GM12873 (cell line): Measurements from ENCODE around the gene GRIPAP1.

Experiments used
- TF ChIP-seq, protein P1 (sequence below): IDR thresholded peaks from 2 replicates; pipeline ENCODE4 v1.5.1; 2012; ENCODE audit warnings: low read depth, mild to moderate bottlenecking, moderate library complexity, low read length, control low read depth; ENCODE audit not compliant: insufficient read depth; ENCODE audit errors: missing control alignments

GRIPAP1 gene

DNA sequence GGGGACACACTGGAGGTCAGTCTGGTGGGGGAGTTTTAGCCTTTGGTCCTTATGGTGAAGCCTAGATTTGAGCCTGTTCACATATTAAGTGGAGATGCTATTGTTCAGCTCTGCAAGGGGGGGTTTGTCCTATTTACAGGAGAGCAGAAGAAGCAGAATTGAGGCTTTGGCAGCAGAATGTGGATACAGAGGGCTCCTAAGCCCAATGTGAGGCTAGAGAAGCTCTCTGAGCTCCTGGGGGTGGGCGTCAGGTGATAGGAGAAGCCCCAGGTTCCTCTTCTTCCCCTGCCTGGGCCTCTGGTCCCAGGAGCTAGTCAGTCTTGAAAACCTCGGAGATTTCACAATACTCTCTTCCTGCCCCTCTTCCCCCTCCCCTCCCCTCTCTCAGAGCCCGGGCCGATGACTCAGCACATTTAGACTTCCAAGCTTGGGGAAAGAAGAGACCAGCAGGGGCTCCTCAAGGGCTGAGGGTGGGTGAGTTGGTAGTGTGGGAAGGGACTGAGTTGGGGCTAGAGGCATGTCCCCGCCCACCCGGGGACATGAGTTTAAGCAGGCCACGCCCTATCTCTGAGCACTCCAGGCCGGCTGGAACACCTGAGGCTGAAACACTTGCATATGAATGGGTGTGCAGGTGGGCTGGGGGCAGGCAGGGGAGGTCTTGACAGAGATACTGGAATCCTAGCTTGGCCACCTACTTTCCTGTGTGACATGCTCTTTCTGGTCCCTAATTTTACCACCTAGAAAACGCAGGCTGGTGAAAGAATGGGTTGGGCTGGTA lies 37.7 kb upstream of the GRIPAP1 start:
- TF ChIP-seq, protein P1, sequence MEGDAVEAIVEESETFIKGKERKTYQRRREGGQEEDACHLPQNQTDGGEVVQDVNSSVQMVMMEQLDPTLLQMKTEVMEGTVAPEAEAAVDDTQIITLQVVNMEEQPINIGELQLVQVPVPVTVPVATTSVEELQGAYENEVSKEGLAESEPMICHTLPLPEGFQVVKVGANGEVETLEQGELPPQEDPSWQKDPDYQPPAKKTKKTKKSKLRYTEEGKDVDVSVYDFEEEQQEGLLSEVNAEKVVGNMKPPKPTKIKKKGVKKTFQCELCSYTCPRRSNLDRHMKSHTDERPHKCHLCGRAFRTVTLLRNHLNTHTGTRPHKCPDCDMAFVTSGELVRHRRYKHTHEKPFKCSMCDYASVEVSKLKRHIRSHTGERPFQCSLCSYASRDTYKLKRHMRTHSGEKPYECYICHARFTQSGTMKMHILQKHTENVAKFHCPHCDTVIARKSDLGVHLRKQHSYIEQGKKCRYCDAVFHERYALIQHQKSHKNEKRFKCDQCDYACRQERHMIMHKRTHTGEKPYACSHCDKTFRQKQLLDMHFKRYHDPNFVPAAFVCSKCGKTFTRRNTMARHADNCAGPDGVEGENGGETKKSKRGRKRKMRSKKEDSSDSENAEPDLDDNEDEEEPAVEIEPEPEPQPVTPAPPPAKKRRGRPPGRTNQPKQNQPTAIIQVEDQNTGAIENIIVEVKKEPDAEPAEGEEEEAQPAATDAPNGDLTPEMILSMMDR = no peak

- TF ChIP-seq, protein P1 = no peak
Observed at GRCh38 chrX:49037883-49038475, 35.9 kb upstream of the GRIPAP1 start.

GRCh38 chrX:49030283-49030682 lies 28.2 kb upstream of the GRIPAP1 start:
- TF ChIP-seq, protein P1 = no peak

- TF ChIP-seq, protein P1 = no peak
Observed at GRCh38 chrX:49029876-49030275, 27.8 kb upstream of the GRIPAP1 start.

DNA sequence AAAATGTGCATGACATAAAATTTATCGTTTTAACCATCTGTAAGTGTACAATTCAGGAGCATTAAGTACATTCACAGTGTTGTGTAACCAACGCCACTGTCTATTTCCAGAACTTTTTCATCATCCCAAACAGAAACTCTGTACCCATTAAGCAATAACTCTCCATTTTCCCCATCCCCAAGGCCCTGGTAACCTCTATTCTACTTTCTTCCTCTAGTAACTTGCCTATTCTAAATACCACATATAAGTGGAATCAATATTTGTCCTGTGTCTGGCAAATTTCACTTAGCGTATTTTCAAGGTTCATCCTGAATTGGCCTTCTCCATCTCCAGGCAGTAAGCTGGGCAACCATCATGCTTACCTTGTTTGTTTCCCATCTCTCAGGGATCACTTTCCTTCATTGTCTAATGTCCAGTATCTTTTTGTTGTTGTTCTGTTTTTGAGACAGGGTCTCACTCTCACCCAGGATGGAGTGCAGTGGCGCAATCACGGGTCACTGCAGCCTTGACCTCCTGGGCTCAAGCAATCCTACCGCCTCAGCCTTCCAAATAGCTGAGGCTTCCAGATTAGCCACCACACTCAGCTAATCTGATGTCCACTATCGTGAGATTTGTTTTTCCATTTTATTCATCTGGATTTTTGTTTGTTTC lies 17.7 kb upstream of the GRIPAP1 start:
- TF ChIP-seq, protein P1 = no peak

DNA sequence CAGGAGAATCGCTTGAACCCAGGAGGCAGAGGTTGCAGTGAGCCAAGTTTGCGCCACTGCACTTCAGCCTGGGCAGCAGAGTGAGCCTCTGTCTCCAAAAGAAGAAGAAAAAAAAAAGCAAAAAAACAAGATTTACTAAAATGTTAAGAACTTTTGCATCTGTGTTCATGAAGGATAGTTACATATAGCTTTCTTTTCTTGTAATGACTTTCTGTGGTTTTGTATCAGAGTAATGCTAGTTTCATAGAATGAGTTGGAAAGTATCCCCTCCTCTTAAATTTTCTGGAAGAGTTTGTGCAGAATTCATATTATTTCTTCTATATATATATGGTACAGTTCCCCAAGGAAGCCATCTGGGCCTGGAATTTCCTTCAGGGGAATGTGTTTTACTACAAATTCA lies 17.0 kb upstream of the GRIPAP1 start:
- TF ChIP-seq, protein P1 = no peak

DNA sequence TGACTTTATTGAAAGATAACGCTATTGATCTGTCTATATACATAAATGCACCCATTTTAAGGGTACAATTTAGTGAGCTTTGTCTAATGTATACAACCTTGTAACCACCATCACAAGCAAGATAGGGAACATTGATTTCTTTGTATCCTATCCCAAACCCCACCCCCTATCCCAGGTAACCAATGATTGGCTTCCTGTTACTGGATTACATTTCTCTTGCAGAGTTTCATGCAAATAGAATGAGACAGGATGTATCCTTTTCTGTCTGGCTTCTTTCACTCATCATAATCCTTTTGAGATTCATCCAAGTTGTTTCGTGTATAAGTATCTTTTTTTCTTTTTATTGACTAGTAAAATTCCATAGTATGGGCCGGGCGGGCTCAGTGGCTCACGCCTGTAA lies 1.6 kb upstream of the GRIPAP1 start:
- TF ChIP-seq, protein P1 = no peak
